Measurements from ENCODE around the gene RABGAP1. TPM values are rescaled to one million over a fixed set of nuclear protein-coding genes. Genes with fewer than 3 reads are reported as not detected.

The RABGAP1 gene
- total and polyA plus RNA-seq, 2 experiments from 2014 or later = 8.5 to 33.9 TPM

GRCh38 chr9:123087359-123087888 lies 146.6 kb downstream of the RABGAP1 start:
- no peaks in the 10 kb centered on the region for H3K27me3 ChIP-seq (ENCODE audit: insufficient read depth)
- H4K20me1 ChIP-seq (replicated peaks; ENCODE audit: insufficient read depth) = no peaks in the 10 kb centered on the region; the same call in 1 of the 2 replicates
- H2AFZ ChIP-seq = no peak overlapping the region
- no peak for DNase-seq (ENCODE audit: low spot score)
- no peak for ATAC-seq
- peaks cover 2% of the 10 kb centered on the region for H3K27me3 Mint-ChIP-seq (ENCODE audit: insufficient read depth, low read depth, poor library complexity)
- no peak overlapping the region for H3K27ac Mint-ChIP-seq
- H3K36me3 ChIP-seq (ENCODE audit: insufficient read depth) = peaks cover 10% of the 10 kb centered on the region; the same call in 1 of the 2 replicates
- H3K4me2 ChIP-seq = no peak overlapping the region
- no peaks in the 10 kb centered on the region for H3K9me3 Mint-ChIP-seq
- H3K36me3 Mint-ChIP-seq (ENCODE audit: low read depth) = peaks cover 47% of the 10 kb centered on the region
- no peak for TF ChIP-seq STAT1 (IDR thresholded peaks at IDR 0.05; ENCODE audit: unreplicated experiment)
- TF ChIP-seq JUNB (IDR thresholded peaks at IDR 0.05; ENCODE audit: unreplicated experiment) = no peak
- TF ChIP-seq CTCF (conservative IDR thresholded peaks at IDR 0.05; ENCODE audit: low read depth in 2 of 2) = no peak
- no peak for TF ChIP-seq ETS1 (IDR thresholded peaks at IDR 0.05)
- no peak for TF ChIP-seq POLR2AphosphoS5 (IDR thresholded peaks at IDR 0.05; ENCODE audit: low read depth)
- TF ChIP-seq ZNF331 (CRISPR knock-in tag; IDR thresholded peaks at IDR 0.05; ENCODE audit: low read depth) = no peak
- no peak for TF ChIP-seq NANOG (IDR thresholded peaks at IDR 0.05; ENCODE audit: borderline replicate concordance)
- TF ChIP-seq CREB1 (CRISPR knock-in tag; IDR thresholded peaks at IDR 0.05; ENCODE audit: low read depth) = no peak
- TF ChIP-seq REST (IDR thresholded peaks at IDR 0.05; ENCODE audit: unreplicated experiment) = no peak
- H3K79me2 ChIP-seq (replicated peaks; ENCODE audit: insufficient read depth) = no peaks in the 10 kb centered on the region
- peaks cover 20% of the 10 kb centered on the region for H3K4me1 Mint-ChIP-seq
- H3K4me3 ChIP-seq = no peak overlapping the region
- peaks cover 17% of the 10 kb centered on the region for H3K4me1 ChIP-seq (ENCODE audit: insufficient read depth)
- no peaks in the 10 kb centered on the region for H3F3A ChIP-seq (replicated peaks; ENCODE audit: low read depth)
- H3K4me3 Mint-ChIP-seq = no peak overlapping the region
- no peaks in the 10 kb centered on the region for H3K9me2 ChIP-seq (ENCODE audit: insufficient read depth)
- H3K27ac ChIP-seq (ENCODE audit: low read depth) = no peak overlapping the region

- no peaks in the 10 kb centered on the region for H3K9me2 ChIP-seq (ENCODE audit: insufficient read depth)
- peaks cover 17% of the 10 kb centered on the region for H3K4me1 ChIP-seq (ENCODE audit: insufficient read depth)
- H3K4me3 ChIP-seq = no peak overlapping the region
- no peaks in the 10 kb centered on the region; the same call in 1 of the 2 replicates for H4K20me1 ChIP-seq (replicated peaks; ENCODE audit: insufficient read depth)
- Mint-ChIP-seq H3K9me3 (no peaks in the 10 kb centered on the region), H3K4me3 (no peak overlapping the region), H3K36me3 (ENCODE audit: low read depth) (peaks cover 58% of the 10 kb centered on the region), H3K27ac (no peak overlapping the region), H3K27me3 (ENCODE audit: insufficient read depth, low read depth, poor library complexity) (peaks cover 2% of the 10 kb centered on the region), H3K4me1 (peaks cover 20% of the 10 kb centered on the region)
- DNase-seq (ENCODE audit: low spot score) (no peak), ATAC-seq (no peak)
- H3K27ac ChIP-seq (ENCODE audit: low read depth) = no peak overlapping the region; the same call in 1 of the 2 replicates
- peaks cover 15% of the 10 kb centered on the region; the same call in 1 of the 2 replicates for H3K36me3 ChIP-seq (ENCODE audit: insufficient read depth)
- H3F3A ChIP-seq (replicated peaks; ENCODE audit: low read depth) = no peaks in the 10 kb centered on the region
- no peaks in the 10 kb centered on the region for H3K27me3 ChIP-seq (ENCODE audit: insufficient read depth)
- H3K4me2 ChIP-seq = no peak overlapping the region
- no peak overlapping the region for H2AFZ ChIP-seq
- H3K79me2 ChIP-seq (replicated peaks; ENCODE audit: insufficient read depth) = no peaks in the 10 kb centered on the region
- TF ChIP-seq ETS1 (IDR thresholded peaks at IDR 0.05) = no peak
- TF ChIP-seq CTCF (conservative IDR thresholded peaks at IDR 0.05; ENCODE audit: low read depth in 2 of 2) = no peak
- TF ChIP-seq JUNB (IDR thresholded peaks at IDR 0.05; ENCODE audit: unreplicated experiment) = no peak
- no peak for TF ChIP-seq CREB1 (CRISPR knock-in tag; IDR thresholded peaks at IDR 0.05; ENCODE audit: low read depth)
- no peak for TF ChIP-seq STAT1 (IDR thresholded peaks at IDR 0.05; ENCODE audit: unreplicated experiment)
- TF ChIP-seq POLR2AphosphoS5 (IDR thresholded peaks at IDR 0.05; ENCODE audit: low read depth) = no peak
- TF ChIP-seq ZNF331 (CRISPR knock-in tag; IDR thresholded peaks at IDR 0.05; ENCODE audit: low read depth) = no peak
- no peak for TF ChIP-seq EZH2phosphoT487 (IDR thresholded peaks at IDR 0.05; ENCODE audit: unreplicated experiment)
Observed at GRCh38 chr9:123089040-123089439, 148.2 kb downstream of the RABGAP1 start.

Data from GM23338 (cell line).